ENCODE data around the gene CLN6.

- no peak for TF ChIP-seq CTCF (IDR thresholded peaks at IDR 0.05)
- no peak for TF ChIP-seq POLR2A (IDR thresholded peaks at IDR 0.05)
Measured at GRCh38 chr15:68208136-68208535, 21.4 kb downstream of the CLN6 start.
